Hematopoietic multipotent progenitor cell treated with erythropoietin and hydrocortisone succinate and interleukin-3 and kit ligand, for 8 days (in vitro differentiated cells): ENCODE data around the gene SPATA31E1.
A peak's percentile ranks its signal among the peaks of the same experiment; 100 is the strongest.
"Not testable (repeated sequence)": the region's sequence is repeated elsewhere in the genome, so short reads cannot be mapped to it uniquely, and the experiment has no call there.

ENCODE experiments used
- DNase-seq: peaks from one replicate; pipeline ENCODE4 v3.0.0-alpha.2; 2015

The SPATA31E1 gene

DNA sequence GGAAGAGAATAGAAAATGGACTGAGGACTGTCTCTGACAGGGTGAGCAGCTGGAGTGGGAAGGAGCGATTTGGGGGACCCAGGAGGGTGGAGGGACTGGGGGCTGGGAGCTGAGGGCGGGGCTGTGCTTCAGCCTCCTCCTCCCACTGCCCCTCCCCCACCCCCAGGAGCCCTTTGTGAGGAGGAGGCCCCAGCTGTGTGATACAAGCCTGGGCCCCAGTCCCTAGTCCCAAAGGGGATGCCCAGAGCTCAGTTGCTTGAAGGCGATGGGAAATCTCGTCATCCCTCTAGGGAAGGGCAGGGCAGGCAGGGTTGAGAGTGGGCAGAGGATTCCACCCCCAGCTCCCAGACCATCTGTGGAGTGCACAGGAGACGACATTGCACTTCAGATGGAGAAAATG, at the start of gene SPATA31E1:
TSS of gene SPATA31E1 (plus strand) at position 251 of the 400 bp plus-strand sequence. CDS start at position 266, 15 bp downstream.
- no peak for DNase-seq

DNA sequence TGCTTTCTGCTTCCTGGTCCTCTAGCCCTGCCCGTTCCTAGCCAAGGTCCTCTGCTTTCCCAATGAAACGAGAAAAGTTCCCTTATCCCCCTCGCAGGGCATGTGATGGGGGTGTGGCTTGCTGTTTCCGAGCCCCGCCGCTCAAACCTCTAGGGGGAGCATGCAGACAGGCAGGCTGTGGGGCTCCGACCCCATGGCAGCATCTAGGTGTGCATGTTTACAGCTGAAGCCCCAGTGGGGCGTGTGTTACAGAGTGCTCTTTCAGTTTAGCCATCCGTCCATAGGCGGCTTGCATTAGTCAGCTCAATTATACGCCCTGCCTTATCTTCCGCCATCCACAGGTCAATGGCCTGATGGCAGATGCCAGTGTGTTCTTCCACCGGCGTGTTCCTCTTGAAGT, 48.3 kb upstream of the SPATA31E1 start:
- DNase-seq, result peak; percentile 52

DNA sequence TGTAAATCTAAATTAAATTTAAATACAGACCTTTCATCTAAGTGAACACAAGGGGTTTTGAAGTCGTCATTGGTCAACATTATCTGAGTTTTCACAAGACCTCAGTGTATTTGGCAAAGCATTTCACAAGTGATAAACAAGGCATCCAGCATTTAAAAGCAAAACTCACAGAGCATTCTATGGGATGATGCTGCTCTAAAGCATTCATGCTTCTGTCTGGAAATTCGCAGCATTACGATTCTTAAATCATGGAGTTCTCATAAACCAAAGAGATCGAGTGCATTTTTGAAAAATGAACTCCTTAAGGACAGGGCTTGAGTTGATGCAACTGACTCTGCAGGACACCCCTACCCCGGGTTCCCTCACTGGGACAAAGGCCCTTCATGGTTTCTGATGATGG, 46.1 kb upstream of the SPATA31E1 start:
- DNase-seq, result no peak

DNA sequence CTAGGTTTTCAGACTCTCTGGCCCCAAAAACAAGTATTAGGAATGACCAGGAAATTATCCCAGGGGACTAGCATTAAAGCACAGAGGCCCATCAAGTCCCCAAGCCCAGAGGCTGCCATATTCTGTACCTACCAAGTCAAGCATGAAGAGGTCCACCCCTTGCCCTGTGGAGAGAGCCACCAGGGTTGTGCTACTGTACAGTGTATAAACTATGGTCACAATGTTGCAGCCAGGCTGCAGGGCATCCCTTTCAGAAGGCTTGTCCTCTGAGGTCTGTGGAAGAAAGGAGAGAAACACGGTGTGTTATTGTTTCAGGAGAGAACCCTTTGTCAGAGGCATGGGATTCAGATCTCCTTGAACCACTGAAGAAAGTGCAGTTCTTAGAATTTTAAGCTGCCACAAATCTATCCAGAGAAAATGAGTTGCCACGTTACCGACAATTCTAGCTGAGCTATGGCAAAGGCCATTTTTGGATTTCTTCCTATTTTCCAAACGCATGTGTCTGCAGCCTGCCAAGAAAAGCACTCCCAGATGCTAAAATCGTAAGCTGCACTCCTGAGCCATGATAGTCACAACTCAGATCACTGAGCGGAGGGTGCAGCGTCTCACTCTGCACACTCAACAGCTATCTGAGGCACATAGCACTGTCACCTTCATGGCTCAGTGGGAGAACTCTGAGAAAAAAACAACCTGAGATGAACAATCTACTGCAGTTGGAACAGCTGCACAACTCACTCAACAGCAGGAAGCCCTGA, 45.5 kb upstream of the SPATA31E1 start:
- DNase-seq, result no peak

DNA sequence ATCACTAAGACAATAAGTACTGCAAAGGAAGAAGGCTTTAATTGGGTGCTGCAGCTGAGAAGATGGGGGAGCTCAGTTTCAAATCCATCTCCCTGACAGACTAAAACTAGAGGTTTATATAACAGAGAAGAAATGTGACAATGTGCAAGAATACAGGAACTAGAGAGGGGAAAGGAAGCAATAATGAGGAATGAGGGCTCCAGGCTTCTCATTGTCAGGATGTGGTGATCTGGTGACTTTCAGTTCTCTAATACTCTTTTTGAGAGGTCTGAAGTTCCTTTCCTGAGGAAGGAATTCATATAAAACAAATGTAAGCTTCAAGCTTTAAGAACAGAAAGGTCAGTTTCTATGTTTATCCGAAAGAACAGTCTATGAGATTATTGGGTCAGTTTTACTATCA, 42.5 kb upstream of the SPATA31E1 start:
- no peak for DNase-seq

DNA sequence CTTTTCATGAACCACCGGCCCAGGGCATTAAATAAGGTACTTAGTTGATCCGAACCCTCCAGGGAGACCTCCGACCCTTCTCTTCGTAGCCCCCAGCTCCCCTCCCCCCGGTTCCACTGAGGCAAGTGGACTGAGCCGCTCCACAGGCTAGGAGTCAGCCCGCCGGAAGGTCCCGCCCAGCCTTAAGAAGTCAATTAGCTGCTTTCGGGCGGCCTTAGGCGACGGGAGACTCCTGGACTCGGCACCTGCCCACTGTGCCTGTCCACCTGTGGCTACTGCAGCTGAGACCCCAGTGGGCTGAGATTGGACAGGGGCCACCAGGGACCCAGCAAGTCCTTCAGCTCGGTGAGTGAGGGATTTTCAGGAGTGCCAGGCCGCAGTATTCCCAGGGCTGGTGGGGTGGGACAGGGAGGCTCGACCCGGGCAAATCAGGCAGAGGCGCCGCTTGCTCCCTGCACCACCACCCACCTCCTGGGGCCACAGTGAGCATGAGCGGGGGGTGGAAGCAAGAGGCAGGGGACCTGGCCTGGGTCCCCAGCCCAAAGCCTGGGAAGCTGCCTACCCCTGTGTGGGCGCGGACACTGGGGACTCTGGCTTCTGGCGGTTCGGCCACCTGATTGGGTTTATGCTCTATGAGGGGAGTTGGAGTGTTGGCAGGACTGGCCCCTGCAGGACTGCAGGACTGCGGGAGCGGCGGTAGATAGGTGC, 39.6 kb upstream of the SPATA31E1 start:
- DNase-seq, result no peak

DNA sequence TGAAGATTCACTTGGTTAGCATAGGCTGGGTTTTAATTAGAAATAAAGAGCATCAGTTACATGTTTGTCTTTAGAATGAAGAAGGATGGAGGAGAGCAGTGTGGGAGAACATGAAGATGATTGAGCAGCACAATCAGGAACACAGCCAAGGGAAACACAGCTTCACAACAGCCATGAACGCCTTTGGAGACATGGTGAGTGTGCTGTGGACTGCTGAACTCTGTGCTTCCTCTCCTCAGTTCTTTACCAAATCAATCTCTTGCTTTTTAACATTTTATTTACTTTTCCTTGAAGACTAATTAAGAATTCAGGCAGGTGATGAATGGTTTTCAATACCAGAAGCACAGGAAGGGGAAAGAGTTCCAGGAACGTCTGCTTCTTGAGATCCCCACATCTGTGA, 38.2 kb upstream of the SPATA31E1 start:
- DNase-seq, result no peak

DNA sequence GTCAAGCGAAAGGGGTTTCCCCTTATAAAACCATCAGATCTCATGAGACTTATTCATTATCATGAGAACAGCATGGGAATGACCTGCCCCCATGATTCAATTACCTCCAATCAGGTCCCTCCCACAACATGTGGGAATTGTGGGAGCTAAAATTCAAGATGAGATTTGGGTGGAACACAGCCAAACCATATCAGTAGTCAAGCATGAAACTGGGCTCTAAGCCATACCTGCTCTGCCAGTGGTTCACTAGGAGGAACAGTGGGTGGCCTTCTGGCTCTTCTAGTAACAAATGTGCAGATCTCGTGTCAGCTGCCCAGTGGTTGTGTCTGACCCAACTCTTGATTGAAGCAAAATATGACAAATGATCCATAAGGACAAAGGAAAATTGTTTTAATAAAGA, 34.9 kb upstream of the SPATA31E1 start:
- DNase-seq, result peak; percentile 64

DNA sequence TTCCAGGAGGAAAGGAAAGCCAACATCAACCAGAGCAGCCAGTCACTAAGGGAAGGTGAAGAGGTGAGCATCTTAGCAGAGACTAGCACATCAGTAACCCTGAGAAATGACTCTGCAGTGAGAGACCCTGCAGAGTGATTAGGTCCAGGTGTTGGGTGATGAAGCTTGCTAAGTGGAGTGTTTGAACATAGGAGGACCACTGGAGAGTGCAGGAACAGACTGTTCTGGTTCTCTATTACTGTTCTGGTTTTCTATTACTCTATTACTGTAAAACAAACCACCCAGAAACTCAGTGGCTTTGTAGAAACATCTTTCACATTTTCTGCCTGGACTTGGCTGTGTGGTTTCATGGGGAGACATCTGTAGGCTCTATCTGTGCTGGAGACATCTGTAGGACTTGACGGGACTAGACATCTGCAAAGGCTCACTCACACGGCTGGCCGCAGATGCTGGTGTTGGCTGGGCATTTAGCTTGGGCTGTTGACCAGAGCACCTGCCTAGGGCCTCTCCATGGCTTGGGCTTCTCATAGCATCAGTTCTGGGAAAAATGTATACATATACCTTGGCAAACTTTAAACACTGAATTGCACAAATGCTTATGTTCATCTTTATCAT, 33.4 kb upstream of the SPATA31E1 start:
- no peak for DNase-seq

DNA sequence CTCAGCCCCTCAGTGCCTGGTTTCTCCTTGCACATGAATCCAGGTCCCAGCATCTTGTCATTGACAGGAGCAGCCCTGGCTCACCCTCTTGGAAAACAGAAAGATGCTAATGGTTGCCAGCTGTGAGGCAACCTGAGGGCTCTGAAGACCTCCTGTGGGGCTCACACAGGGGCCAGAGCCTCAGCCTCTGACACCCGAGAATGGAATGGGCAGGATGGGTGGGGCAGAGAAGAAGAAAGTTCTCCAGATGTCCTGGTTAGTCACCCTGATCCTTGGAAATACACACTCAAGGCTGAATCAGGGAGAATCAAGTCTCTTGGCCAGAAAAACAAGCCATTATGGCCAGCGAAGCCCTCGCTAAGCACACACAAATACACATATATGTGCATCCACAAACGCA, 32.3 kb upstream of the SPATA31E1 start:
- no peak for DNase-seq

DNA sequence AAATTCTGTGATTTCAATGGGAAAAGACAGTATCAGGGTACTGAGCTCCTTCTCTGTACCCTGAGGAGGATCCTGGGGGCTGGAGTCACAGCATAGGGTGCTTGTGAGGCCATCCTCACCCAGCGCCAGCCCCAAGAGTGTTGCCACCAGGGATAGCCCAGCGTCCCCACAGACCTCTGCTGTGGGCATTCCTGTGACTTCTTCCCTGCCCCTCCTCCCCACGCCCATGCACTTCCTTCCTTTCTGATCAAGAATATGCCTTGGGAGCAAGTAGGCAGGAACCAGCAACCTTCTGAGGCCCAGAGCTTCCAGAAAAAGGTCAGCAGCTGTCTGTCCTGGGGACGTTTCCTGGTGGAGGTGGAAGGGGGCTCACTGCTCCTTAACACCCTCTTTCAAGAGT, 31.5 kb upstream of the SPATA31E1 start:
- DNase-seq, result not testable (repeated sequence)

DNA sequence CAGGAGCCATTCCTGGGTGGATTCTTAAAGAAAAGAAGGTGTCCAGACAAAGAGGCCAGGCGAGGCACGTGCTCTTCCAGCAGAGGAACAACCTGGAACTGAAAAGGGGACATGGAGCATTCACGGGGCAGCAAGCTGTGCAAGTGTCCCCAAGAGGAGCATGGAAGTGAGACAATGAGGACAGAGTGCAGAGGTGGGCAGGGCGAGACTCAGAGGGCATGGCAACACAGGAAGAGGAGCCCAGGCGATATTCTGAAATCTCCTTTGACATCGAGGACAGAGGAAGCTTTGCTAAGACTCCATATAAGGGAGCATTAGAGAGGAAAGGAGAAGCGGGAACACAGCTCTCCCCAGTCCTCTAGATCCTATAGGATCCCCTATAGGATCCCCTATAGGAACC, 29.4 kb upstream of the SPATA31E1 start:
- no peak for DNase-seq

DNA sequence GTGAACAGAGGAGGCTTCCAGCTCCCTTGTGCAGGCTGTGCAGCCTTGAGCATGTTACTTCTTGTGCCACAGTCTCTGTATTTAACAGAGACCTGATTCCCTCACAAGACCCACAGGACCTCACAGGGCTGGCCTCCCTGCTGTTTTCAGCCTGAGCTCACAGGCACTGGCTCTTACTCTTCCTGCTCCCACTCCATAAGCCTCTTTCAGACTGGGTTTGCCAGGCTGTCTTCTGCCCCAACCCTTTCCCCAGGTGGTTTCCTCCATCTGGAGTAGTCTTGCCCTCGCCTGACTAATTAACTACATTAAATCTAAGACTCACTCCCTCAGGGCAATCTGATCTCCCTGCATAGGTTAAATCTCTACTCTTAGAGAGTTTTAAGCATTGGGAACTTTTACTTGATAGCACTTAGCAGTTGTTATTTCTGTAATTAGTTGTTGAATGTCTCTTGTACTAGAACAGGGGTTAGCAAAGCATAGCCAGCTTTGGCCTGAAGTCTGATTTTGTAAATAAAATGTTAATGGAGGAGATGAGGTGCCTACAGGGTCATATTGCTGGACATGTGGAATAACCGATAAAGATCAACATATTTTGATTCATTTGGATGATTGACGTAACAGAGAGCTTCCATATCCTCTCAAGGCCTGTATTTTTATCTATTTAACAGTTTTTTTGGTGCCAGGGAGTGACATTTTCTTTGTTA, 28.6 kb upstream of the SPATA31E1 start:
- DNase-seq, result no peak

DNA sequence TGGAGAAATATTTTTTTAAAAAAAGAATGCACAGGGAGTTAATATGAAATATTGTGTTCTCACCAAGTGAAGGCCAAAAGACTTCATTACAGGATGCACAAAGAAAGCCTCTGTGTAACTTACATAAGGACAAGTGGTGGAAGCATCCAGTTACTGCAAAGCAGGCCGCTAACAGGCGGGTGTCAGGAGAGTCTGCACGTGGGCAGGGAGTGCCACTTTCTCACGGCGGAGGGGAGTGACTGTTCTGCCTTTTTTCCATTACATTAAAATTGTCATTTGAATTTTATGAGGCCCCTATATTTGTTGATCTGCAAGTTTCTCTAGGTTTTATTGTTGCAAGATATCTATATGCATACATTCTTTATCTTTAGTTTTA, 28.1 kb upstream of the SPATA31E1 start:
- no peak for DNase-seq

DNA sequence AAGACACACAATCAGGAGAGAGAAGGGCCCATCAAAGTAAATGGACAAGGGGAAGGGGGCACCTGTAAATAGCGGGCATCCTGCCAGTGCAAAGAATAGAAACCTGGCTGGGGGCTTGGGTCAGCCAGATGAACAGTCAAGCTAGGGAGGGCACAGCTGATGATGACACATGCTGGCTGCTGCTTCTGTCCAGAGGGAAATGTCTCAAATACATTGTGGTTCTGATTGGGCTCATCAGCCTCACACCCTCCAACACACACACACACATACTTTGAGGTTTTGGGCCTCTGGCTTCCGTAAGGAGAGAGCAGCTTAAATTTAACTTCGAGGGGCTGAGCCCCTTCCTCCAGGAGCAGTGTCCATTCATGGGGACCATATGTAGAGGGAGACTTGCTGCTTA, 27.6 kb upstream of the SPATA31E1 start:
- DNase-seq, result no peak

DNA sequence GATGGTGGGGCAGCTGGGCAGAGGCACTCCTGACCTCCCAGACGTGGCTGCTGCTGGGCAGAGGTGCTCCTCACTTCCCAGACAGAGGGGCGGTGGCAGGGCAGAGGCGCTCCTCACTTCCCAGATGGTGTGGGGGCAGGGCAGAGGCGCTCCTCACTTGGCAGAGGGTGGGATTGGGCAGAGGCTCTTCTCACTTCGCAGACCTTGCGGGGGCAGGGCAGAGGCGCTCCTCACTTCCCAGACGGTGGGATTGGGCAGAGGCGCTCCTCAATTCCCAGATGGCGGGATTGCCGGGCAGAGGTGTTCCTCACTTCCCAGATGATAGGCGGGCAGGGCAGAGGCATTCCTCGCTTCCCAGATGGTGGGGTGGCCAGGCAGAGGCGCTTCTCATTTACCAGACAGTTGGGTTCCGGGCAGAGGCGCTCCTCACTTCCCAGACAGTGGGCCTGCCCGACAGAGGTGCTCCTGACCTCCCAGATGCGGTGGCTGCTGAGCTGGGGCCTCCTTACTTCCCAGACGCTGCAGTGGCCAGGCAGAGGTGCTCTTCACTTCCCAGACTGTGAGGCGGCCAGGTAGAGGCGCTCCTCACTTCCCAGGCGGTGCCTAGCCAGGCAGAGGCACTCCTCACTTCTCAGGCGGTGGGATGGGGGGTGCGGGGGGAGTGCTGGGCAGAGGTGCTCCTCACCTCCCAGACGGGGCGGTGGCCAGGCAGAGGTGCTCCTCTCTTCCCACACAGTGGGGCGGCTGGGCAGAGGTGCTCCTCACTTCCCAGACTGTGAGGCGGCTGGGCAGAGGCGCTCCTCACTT, 25.3 kb upstream of the SPATA31E1 start:
- DNase-seq, result no peak

DNA sequence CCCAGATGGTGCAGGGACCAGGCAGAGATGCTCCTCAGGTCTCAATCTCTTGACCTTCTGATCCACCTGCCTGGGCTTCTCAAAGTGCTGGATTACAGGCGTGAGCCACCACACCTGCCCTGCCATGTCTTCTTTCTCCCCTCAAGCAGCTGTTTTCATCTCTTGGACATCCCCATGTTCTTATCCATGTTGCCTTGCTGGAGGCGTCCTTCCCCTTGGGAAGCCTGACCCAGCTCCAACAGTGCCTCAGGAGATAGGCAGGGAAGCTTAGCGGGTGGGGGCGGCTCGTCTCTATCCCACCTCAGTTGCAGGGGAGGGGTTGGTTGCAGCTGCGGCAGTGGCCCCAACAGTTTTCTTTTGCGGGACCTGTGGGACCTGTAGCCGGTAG, 24.7 kb upstream of the SPATA31E1 start:
- no peak for DNase-seq

DNA sequence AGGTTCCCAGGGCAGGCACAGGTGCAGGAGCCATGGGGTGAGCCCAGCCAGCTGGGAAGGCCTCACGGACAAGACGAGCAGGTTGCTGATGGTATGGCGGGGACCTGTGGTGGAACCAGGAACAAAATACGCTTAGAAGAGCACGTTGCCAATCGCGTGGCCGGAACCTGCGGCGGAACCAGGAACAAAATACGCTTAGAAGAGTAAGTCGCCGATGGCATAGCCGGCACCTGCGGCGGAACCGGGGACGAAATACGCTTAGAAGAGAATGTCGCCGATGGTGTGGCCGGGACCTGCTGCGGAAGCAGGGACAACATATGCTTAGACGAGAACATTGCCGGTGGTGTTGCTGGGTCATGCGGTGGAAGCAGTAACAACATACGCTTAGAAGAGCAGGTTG, 23.5 kb upstream of the SPATA31E1 start:
- DNase-seq, result no peak

DNA sequence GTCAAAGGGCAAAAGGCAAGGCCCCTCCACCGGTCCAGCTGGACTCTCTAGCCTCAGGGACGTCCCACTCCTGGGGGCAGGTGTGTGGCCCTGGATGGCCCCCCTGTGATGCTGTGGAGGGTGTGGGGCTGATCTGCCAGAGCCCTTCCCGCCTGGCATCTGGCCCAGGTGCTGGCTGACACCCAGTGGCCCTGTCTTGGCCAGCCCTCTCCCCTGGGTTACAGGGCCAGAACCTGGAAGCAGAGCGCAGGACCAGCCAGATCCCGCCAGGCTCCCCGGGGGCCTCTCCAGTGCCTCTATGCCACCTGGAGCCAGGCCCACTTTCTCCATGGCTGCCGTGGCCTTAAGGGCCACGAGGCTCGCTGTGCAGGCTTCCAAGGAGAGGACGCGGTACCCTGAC, 22.9 kb upstream of the SPATA31E1 start:
- DNase-seq, result no peak

DNA sequence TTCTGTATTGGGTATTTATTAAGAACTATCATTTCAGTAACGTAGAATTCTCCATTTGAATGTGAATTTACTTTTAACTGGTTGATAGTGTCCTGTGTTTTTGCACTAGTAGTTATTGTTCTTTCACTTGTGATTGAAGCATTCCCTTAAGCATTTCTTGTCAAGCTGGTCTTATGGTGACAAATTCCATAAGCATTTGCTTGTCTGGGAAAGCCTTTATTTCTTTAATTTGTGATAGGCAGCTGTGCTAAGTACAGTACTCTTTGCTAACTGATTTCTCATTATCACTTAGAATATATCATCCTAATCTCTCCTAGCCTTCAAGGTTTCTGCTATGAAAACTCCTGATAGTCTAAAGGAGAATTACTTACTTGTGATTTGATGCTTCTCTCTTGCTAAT, 21.3 kb upstream of the SPATA31E1 start:
- DNase-seq, result no peak

DNA sequence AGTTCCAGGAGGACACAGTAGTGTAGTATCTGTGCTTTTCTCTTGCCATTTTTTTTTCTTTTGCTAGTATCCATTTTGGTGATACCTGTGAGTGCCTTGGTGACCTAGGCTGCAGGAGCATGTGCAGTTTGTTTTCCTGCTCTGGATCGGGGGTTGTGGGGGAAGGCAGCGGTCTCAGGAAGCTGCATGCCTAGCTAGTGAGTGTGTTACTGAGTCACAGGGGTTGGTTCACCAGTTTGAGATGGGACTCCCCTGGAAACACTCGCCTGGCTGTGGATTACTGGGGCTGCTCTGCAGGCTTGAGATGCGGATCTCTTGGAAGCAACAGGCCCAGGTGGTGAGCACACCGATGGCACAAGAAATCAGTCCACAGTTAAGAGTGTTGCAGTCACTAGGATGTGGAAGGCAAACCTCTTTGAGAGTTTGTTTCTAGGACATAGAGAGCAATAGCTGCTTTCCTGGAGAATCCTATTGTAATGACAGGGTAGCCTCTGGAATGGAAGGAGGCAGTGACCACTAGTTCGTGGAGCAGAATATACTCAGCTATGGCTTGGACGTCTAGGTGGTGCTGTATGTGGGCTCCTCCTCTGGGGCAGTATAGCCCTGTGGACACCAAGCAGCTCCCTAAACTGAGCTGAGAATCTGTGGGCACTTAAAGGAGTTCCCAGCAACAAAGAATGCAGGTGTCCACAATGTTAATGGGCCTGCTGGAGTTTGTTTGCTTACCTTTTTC, 20.0 kb upstream of the SPATA31E1 start:
- no peak for DNase-seq

DNA sequence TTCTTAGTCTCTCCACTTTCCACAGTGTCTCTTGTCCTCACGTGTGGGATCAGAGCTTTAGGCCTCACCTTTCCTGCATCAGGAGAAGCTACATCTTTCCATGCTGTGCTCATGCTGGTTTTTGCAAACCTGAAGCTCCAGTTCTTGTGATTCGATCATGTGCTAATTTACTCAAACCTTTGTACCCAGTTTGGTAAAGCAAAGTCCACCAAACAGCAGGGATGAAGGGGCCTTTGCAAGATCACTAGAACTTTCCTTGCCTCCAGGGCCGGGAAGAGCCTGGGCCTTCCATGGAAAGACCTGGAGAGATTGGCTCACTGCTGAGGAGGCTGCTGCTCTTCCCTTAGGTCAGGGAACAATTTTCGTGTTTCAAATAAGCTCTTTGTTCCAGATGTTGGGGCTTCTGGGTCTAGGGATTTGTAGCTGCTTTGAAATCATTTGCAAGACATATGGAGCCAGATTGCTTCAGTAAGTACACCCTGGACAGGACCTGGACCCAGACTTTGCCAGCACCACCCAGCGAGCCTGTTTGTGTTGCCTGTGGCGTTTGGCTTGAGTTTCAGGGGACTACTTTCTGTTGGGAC, 18.7 kb upstream of the SPATA31E1 start:
- no peak for DNase-seq
